Stimulated activated memory B cell treated with anti-CD40 and anti-IgM and Interleukin-4, amounts not matched to agents 10 μg/mL and 1 μg/mL and 100 μg/mL, for 72 hours (primary cell): ENCODE data around the gene ESRRB.
A peak's percentile ranks its signal among the peaks of the same experiment; 100 is the strongest.

Experiments
- ATAC-seq: fragments of 150-1000 bp; cut with Tn5 transposase; 2 replicates; pipeline ENCODE4 v1.10.0; 2021
- H3K27ac Mint-ChIP-seq: one replicate; pipeline ENCODE4 v1.8.0; 2022; ENCODE audit warnings: mild to moderate bottlenecking, mixed read lengths
- H3K27me3 Mint-ChIP-seq: one replicate; pipeline ENCODE4 v1.8.0; 2022; ENCODE audit warnings: mixed read lengths
- H3K36me3 Mint-ChIP-seq: one replicate; pipeline ENCODE4 v1.8.0; 2022; ENCODE audit warnings: mixed read lengths
- H3K4me1 Mint-ChIP-seq: one replicate; pipeline ENCODE4 v1.8.0; 2022; ENCODE audit warnings: mixed read lengths
- H3K4me3 Mint-ChIP-seq: one replicate; pipeline ENCODE4 v1.8.0; 2022; ENCODE audit warnings: mild to moderate bottlenecking, moderate library complexity, mixed read lengths
- H3K9me3 Mint-ChIP-seq: one replicate; pipeline ENCODE4 v1.8.0; 2022; ENCODE audit warnings: mixed read lengths

Gene ESRRB

DNA sequence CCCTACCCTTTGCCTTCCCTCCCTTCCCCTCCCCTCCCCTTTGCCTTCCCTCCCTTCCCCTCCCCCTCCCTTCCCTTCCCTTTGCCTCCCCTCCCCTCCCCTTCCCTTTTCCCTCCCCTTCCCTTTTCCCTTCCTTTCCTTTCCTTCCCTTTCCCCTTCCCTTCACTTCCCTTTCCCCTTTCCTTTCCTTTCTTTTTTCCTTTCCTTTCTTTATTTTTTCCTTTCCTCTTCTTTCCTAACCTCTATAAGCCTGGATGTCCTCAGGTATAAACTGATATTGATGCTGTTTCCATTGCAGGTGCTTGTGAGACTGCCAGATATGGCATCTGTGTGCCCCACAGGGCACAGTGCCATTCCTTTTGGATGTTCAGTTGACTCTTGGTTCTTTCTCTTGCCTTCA is 163.2 kb downstream of the ESRRB start:
- Mint-ChIP-seq H3K4me1 (no peaks in the 10 kb centered on the region), H3K36me3 (no peaks in the 10 kb centered on the region), H3K27me3 (peaks cover 17% of the 10 kb centered on the region), H3K4me3 (no peak overlapping the region), H3K9me3 (no peaks in the 10 kb centered on the region), H3K27ac (no peak overlapping the region)
- ATAC-seq: no peak

DNA sequence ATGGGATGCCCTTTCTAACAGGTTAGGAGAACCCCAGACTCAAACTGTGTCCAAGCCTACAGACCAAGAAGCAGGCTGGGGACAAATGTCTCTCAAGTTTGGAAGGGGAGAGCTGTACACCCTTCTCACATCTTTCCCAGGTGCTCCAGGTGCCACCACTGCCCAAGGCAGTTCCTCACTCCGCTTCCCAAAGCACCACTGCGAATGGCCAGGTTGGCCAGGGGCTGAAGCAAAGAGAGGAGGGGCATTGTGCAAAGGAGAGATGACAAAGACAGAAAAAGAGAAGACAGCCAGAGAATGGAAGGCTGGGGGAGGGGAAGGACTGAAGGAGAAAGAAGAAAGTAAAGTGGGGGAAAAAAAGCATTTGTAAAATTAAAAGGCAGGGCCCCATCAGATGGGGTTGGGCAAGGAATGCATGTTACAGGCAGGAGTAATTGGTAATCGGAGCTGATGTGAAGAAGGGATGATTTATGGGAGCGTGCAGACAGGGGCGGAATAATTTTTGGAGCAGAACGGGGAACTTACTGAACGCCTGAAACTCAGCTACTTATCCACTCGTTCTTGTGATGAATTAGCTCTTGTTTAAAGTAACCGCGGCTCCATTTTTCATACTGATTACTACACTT is 165.8 kb downstream of the ESRRB start:
- Mint-ChIP-seq H3K4me3 (no peak overlapping the region), H3K27me3 (peaks cover 22% of the 10 kb centered on the region), H3K4me1 (no peaks in the 10 kb centered on the region), H3K27ac (no peak overlapping the region), H3K9me3 (no peaks in the 10 kb centered on the region), H3K36me3 (no peaks in the 10 kb centered on the region)
- ATAC-seq: no peak

- Mint-ChIP-seq H3K9me3 (no peaks in the 10 kb centered on the region), H3K27me3 (peaks cover 23% of the 10 kb centered on the region), H3K4me1 (no peaks in the 10 kb centered on the region), H3K36me3 (no peaks in the 10 kb centered on the region), H3K27ac (no peak overlapping the region), H3K4me3 (no peak overlapping the region)
- no peak for ATAC-seq
Observed at GRCh38 chr14:76546426-76547221, 170.7 kb downstream of the ESRRB start.

GRCh38 chr14:76547831-76548230 is 171.9 kb downstream of the ESRRB start:
- ATAC-seq: no peak
- Mint-ChIP-seq H3K36me3 (no peaks in the 10 kb centered on the region), H3K4me1 (no peaks in the 10 kb centered on the region), H3K9me3 (no peaks in the 10 kb centered on the region), H3K27me3 (peaks cover 23% of the 10 kb centered on the region), H3K4me3 (no peak overlapping the region), H3K27ac (no peak overlapping the region)

GRCh38 chr14:76550534-76550933 is 174.6 kb downstream of the ESRRB start:
- ATAC-seq: peak; percentile 14
- H3K4me3 Mint-ChIP-seq: no peak overlapping the region
- H3K27ac Mint-ChIP-seq: no peak overlapping the region
- no peaks in the 10 kb centered on the region for H3K4me1 Mint-ChIP-seq
- H3K36me3 Mint-ChIP-seq: no peaks in the 10 kb centered on the region
- H3K27me3 Mint-ChIP-seq: peaks cover 13% of the 10 kb centered on the region
- no peaks in the 10 kb centered on the region for H3K9me3 Mint-ChIP-seq

GRCh38 chr14:76551116-76551515 is 175.2 kb downstream of the ESRRB start:
- ATAC-seq: no peak
- Mint-ChIP-seq H3K4me3 (no peak overlapping the region), H3K36me3 (no peaks in the 10 kb centered on the region)

More at GRCh38 chr14:76551116-76551515, 175.2 kb downstream of the ESRRB start:
- Mint-ChIP-seq H3K27ac (no peak overlapping the region), H3K9me3 (no peaks in the 10 kb centered on the region), H3K4me1 (no peaks in the 10 kb centered on the region), H3K27me3 (peaks cover 13% of the 10 kb centered on the region)
